ENCODE data around the gene NNMT. TPM values are rescaled to one million over a fixed set of nuclear protein-coding genes. Genes with fewer than 3 reads are reported as not detected.

NNMT gene
- polyA plus RNA-seq, 1 donor from 2014 or later, result not detected

DNA sequence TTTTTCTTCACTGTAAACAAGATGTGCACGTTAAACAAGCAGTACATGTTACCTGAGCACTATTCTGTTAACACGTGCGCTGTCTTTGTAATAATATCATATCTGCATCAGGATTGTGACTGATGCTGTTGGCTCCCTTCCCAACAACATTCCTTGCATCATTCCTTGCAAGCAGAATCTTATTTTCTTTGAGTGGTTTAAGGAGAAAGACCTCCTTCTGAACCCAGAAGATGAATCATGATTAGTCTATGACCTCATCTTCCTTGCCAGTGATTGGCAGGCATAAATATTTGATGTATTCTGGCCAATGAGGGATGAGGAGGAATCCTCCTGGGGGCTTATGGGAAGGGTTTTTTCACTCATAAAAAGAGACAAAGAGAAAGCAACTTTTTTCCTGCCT, 57.9 kb downstream of the NNMT start:
- no peaks in the 10 kb centered on the region for H3K36me3 ChIP-seq (ENCODE audit: insufficient read depth, low read length)
- no peaks in the 10 kb centered on the region for H3F3A ChIP-seq (ENCODE audit: insufficient read depth, low read length, poor library complexity, severe bottlenecking)
- peak overlapping the region; percentile 53 for H3K4me3 ChIP-seq (ENCODE audit: low read length)
- H3K9ac ChIP-seq (ENCODE audit: low read length), result peak overlapping the region; percentile 58
- H4K20me1 ChIP-seq (ENCODE audit: insufficient read depth), result no peaks in the 10 kb centered on the region
- H3K9me2 ChIP-seq (ENCODE audit: insufficient read depth, low read length), result no peaks in the 10 kb centered on the region
- H3K27ac ChIP-seq (ENCODE audit: low read length), result peak overlapping the region; percentile 91
- H3K79me2 ChIP-seq (replicated peaks; ENCODE audit: insufficient read depth, low read length), result no peaks in the 10 kb centered on the region
- TF ChIP-seq EZH2 (IDR thresholded peaks at IDR 0.05; ENCODE audit: borderline replicate concordance, insufficient read depth, low read length, poor library complexity, severe bottlenecking) (no peak), POLR2AphosphoS5 (IDR thresholded peaks at IDR 0.05) (peak; percentile 95), TAF1 (IDR thresholded peaks at IDR 0.05; ENCODE audit: low read depth) (no peak), RAD21 (conservative IDR thresholded peaks at IDR 0.05) (no peak), MXI1 (conservative IDR thresholded peaks at IDR 0.05; ENCODE audit: poor library complexity, severe bottlenecking) (no peak), SMC3 (conservative IDR thresholded peaks at IDR 0.05; ENCODE audit: poor library complexity) (peak; percentile 38), EP300 (conservative IDR thresholded peaks at IDR 0.05; ENCODE audit: poor library complexity, severe bottlenecking) (peak; percentile 69)
- TF ChIP-seq, protein P1, sequence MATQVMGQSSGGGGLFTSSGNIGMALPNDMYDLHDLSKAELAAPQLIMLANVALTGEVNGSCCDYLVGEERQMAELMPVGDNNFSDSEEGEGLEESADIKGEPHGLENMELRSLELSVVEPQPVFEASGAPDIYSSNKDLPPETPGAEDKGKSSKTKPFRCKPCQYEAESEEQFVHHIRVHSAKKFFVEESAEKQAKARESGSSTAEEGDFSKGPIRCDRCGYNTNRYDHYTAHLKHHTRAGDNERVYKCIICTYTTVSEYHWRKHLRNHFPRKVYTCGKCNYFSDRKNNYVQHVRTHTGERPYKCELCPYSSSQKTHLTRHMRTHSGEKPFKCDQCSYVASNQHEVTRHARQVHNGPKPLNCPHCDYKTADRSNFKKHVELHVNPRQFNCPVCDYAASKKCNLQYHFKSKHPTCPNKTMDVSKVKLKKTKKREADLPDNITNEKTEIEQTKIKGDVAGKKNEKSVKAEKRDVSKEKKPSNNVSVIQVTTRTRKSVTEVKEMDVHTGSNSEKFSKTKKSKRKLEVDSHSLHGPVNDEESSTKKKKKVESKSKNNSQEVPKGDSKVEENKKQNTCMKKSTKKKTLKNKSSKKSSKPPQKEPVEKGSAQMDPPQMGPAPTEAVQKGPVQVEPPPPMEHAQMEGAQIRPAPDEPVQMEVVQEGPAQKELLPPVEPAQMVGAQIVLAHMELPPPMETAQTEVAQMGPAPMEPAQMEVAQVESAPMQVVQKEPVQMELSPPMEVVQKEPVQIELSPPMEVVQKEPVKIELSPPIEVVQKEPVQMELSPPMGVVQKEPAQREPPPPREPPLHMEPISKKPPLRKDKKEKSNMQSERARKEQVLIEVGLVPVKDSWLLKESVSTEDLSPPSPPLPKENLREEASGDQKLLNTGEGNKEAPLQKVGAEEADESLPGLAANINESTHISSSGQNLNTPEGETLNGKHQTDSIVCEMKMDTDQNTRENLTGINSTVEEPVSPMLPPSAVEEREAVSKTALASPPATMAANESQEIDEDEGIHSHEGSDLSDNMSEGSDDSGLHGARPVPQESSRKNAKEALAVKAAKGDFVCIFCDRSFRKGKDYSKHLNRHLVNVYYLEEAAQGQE (IDR thresholded peaks at IDR 0.05; ENCODE audit: borderline replicate concordance), result peak; percentile 100
- TF ChIP-seq, protein P2, sequence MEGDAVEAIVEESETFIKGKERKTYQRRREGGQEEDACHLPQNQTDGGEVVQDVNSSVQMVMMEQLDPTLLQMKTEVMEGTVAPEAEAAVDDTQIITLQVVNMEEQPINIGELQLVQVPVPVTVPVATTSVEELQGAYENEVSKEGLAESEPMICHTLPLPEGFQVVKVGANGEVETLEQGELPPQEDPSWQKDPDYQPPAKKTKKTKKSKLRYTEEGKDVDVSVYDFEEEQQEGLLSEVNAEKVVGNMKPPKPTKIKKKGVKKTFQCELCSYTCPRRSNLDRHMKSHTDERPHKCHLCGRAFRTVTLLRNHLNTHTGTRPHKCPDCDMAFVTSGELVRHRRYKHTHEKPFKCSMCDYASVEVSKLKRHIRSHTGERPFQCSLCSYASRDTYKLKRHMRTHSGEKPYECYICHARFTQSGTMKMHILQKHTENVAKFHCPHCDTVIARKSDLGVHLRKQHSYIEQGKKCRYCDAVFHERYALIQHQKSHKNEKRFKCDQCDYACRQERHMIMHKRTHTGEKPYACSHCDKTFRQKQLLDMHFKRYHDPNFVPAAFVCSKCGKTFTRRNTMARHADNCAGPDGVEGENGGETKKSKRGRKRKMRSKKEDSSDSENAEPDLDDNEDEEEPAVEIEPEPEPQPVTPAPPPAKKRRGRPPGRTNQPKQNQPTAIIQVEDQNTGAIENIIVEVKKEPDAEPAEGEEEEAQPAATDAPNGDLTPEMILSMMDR (IDR thresholded peaks at IDR 0.05; ENCODE audit: poor library complexity, severe bottlenecking), result no peak
- H3K27me3 ChIP-seq (ENCODE audit: insufficient read depth, low read depth, low read length), result no peaks in the 10 kb centered on the region
- no peaks in the 10 kb centered on the region for H3K9me3 ChIP-seq (ENCODE audit: low read length)
- H3K4me2 ChIP-seq (ENCODE audit: low read length), result peak overlapping the region; percentile 40
- no peak overlapping the region for H2AFZ ChIP-seq (ENCODE audit: low read depth, low read length)

DNA sequence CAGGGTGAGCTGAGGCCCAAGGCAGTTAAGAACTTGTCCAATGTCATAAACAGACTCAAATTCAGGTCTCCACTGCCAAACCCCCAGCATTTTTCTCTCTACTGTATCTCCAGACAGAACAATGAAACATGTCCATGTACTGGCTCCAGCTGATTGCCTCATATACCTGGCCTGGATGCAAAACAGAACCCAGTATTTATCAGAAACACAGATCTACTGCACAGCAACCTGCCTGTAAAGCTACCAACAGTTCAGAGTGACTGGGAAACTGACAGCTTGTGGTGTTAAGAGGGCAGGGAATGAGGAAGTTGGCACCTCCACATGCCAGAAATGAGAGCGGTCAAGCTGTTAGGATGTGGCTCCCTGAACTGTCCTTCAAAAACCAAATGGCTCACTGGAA, 62.5 kb downstream of the NNMT start:
- no peak overlapping the region for H3K4me2 ChIP-seq (ENCODE audit: low read length)
- H3F3A ChIP-seq (ENCODE audit: insufficient read depth, low read length, poor library complexity, severe bottlenecking), result no peaks in the 10 kb centered on the region
- H3K4me3 ChIP-seq (ENCODE audit: low read length), result no peak overlapping the region

More for the DNA sequence above, 62.5 kb downstream of the NNMT start:
- Histone ChIP-seq H3K9me3 (ENCODE audit: low read length) (no peaks in the 10 kb centered on the region), H4K20me1 (ENCODE audit: insufficient read depth) (no peaks in the 10 kb centered on the region), H3K36me3 (ENCODE audit: insufficient read depth, low read length) (no peaks in the 10 kb centered on the region), H3K27ac (ENCODE audit: low read length) (no peak overlapping the region), H3K9me2 (ENCODE audit: insufficient read depth, low read length) (no peaks in the 10 kb centered on the region), H3K79me2 (replicated peaks; ENCODE audit: insufficient read depth, low read length) (no peaks in the 10 kb centered on the region), H3K9ac (ENCODE audit: low read length) (no peak overlapping the region), H3K27me3 (ENCODE audit: insufficient read depth, low read depth, low read length) (no peaks in the 10 kb centered on the region), H2AFZ (ENCODE audit: low read depth, low read length) (no peak overlapping the region)
- TF ChIP-seq MXI1 (conservative IDR thresholded peaks at IDR 0.05; ENCODE audit: poor library complexity, severe bottlenecking), result no peak
- no peak for TF ChIP-seq EP300 (conservative IDR thresholded peaks at IDR 0.05; ENCODE audit: poor library complexity, severe bottlenecking)
- no peak for TF ChIP-seq SMC3 (conservative IDR thresholded peaks at IDR 0.05; ENCODE audit: poor library complexity)
- TF ChIP-seq, protein P1 (IDR thresholded peaks at IDR 0.05; ENCODE audit: borderline replicate concordance), result no peak
- no peak for TF ChIP-seq EZH2 (IDR thresholded peaks at IDR 0.05; ENCODE audit: borderline replicate concordance, insufficient read depth, low read length, poor library complexity, severe bottlenecking)
- TF ChIP-seq POLR2AphosphoS5 (IDR thresholded peaks at IDR 0.05), result no peak
- TF ChIP-seq, protein P2 (IDR thresholded peaks at IDR 0.05; ENCODE audit: poor library complexity, severe bottlenecking), result no peak
- TF ChIP-seq RAD21 (conservative IDR thresholded peaks at IDR 0.05), result no peak
- no peak for TF ChIP-seq TAF1 (IDR thresholded peaks at IDR 0.05; ENCODE audit: low read depth)
